ENCODE results near the gene COA1. TPM values are rescaled to one million over a fixed set of nuclear protein-coding genes. Genes with fewer than 3 reads are reported as not detected.

Gene COA1
- total RNA-seq, 2 donors from 2014 or later = 53.6 to 56.0 TPM

DNA sequence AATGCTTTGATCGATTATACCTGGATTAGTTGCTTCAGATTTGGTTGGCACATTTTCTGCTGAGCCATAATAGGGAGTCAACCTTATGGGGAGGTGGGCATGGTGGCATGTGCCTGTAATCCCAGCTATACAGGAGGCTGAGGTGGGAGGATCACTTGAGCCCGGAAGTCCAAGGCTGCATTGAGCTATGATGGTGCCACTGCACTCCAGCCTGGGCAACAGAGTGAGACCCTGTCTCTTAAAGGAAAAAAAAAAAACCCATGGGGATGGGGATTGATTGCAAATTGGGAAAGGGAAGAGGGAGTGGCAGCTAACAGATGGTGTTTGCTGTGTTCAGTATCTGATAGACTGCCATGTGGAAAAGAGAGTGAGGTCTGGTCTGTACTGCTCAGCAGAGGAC is 135.3 kb downstream of the COA1 start:
- TF ChIP-seq, protein P1, sequence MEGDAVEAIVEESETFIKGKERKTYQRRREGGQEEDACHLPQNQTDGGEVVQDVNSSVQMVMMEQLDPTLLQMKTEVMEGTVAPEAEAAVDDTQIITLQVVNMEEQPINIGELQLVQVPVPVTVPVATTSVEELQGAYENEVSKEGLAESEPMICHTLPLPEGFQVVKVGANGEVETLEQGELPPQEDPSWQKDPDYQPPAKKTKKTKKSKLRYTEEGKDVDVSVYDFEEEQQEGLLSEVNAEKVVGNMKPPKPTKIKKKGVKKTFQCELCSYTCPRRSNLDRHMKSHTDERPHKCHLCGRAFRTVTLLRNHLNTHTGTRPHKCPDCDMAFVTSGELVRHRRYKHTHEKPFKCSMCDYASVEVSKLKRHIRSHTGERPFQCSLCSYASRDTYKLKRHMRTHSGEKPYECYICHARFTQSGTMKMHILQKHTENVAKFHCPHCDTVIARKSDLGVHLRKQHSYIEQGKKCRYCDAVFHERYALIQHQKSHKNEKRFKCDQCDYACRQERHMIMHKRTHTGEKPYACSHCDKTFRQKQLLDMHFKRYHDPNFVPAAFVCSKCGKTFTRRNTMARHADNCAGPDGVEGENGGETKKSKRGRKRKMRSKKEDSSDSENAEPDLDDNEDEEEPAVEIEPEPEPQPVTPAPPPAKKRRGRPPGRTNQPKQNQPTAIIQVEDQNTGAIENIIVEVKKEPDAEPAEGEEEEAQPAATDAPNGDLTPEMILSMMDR (IDR thresholded peaks at IDR 0.05) = no peak
- H3K4me1 ChIP-seq = peaks cover 0 to 6% of the 10 kb centered on the region in 2 donors
- no peaks in the 10 kb centered on the region for H3K9me3 ChIP-seq
- peaks cover 26% of the 10 kb centered on the region for H3K36me3 ChIP-seq
- DNase-seq (ENCODE audit: low spot score) = no peak
- no peak overlapping the region for H3K4me3 ChIP-seq
- no peaks in the 10 kb centered on the region for H3K27me3 ChIP-seq
- no peak overlapping the region for H3K27ac ChIP-seq

DNA sequence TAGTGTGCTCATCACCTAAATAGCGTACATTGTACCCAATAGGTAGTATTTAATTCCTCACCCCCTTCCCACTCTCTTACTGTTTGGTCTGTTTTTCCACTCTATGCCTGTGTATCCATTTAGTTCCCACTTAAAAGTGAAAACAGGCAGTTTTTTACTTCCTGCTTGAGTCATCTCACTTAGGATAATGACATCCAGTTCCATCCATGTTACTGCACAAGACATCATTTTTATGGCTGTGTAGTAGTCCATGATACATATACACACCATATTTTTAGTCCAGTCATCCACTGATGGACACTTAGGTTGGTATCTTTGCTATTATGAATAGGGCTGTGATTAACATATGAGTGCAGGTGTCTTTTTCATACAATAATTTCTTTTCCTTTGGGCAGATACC is 136.3 kb downstream of the COA1 start:
- Histone ChIP-seq H3K36me3 (peaks cover 23% of the 10 kb centered on the region), H3K27ac (no peak overlapping the region), H3K27me3 (no peaks in the 10 kb centered on the region), H3K9me3 (no peaks in the 10 kb centered on the region), H3K4me1 (peaks cover 0 to 6% of the 10 kb centered on the region in 2 donors), H3K4me3 (no peak overlapping the region)
- no peak for DNase-seq (ENCODE audit: low spot score)
- TF ChIP-seq, protein P1 (IDR thresholded peaks at IDR 0.05) = no peak

DNA sequence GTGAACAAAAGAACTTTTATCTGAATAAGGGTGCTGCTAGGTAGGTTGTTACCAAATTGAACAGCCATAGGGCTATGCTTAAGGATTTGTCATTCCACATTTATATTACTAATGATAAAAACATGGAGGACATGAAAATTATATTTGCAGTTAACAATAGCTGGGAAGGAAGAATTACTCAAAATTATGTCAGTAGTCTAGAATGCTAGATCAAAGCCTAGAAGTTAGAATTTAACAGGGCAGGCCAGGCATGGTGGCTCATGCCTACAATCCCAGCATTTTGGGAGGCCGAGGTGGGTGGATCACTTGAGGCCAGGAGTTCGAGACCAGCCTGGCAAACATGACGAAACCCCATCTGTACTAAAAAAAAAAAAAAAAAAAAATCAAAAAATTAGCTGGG is 137.0 kb downstream of the COA1 start:
- Histone ChIP-seq H3K27me3 (no peaks in the 10 kb centered on the region), H3K9me3 (no peaks in the 10 kb centered on the region), H3K36me3 (peaks cover 16% of the 10 kb centered on the region), H3K4me1 (peaks cover 0 to 6% of the 10 kb centered on the region in 2 donors), H3K4me3 (no peak overlapping the region), H3K27ac (no peak overlapping the region)
- no peak for DNase-seq (ENCODE audit: low spot score)
- TF ChIP-seq, protein P1 (IDR thresholded peaks at IDR 0.05) = no peak

DNA sequence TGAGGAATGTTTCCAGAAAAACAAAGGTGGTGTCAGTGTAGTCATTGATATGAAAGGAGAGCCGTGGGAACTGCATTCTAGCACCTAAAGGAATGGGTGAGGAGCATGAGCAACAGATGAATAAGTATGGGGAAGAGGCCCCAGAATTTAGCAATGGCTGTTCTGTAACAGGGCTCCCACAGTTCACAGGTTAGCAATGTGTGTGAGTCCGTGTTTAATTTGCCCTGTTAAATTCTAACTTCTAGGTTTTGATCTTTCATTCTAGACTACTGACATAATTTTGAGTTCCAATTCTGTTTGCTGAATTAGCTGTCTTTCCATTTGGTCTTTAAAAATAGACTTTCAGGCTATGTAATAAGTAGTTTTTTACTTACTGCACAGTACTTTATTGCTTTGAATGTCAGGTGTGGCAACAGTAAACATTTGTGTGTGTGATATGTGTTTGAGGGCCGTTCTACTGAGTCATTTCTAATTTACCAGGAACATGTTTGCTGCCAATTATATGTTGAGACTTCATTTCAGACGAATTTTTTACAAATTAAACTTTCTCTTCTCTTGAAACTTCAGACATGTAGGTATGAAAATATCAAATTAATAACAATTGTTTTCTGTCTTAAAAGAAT is 137.7 kb downstream of the COA1 start:
- Histone ChIP-seq H3K9me3 (no peaks in the 10 kb centered on the region), H3K27ac (no peak overlapping the region), H3K4me1 (peaks cover 0 to 6% of the 10 kb centered on the region in 2 donors), H3K27me3 (no peaks in the 10 kb centered on the region), H3K36me3 (peaks cover 10% of the 10 kb centered on the region), H3K4me3 (no peak overlapping the region)
- no peak for DNase-seq (ENCODE audit: low spot score)
- TF ChIP-seq, protein P1 (IDR thresholded peaks at IDR 0.05) = no peak

DNA sequence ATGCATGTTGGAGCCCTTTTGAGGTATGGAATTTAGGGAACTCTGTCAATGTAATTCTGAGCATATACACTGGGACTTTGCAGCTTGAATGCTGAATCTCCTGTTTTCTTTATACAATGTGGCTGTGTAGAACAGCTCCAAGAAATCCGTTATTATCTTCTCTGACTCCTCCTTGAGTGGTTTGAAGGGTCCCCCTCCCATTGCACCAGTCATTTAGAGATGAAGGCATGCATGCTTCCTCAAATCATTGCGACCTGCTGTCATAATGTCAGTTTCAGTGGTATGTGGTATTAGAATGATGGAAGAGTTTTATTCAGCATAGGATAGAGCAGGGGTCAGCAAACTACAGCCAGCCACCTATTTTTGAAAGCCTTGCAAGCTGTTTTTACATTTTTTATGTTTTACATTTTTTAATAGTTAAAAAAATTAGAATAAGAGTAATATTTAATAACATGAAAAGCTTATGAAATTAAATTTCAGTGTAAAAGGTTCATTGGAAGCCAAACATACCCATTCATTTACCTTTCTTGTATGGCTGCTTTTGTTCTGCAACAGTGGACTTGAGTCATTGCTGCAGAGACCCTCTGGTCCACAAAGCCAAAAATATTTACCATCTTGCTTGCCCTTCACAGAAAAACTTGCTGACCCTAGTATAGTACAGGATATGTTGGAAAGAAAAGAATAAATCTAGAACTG is 138.3 kb downstream of the COA1 start:
- DNase-seq (ENCODE audit: low spot score) = no peak
- TF ChIP-seq, protein P1 (IDR thresholded peaks at IDR 0.05) = no peak
- peaks cover 3% of the 10 kb centered on the region for H3K36me3 ChIP-seq
- no peak overlapping the region for H3K27ac ChIP-seq
- no peak overlapping the region for H3K4me3 ChIP-seq
- no peaks in the 10 kb centered on the region for H3K27me3 ChIP-seq
- H3K9me3 ChIP-seq = no peaks in the 10 kb centered on the region
- peaks cover 0 to 7% of the 10 kb centered on the region in 2 donors for H3K4me1 ChIP-seq
